A549 (cell line): ENCODE measurements around the gene FAAP100. TPM values are rescaled to one million over a fixed set of nuclear protein-coding genes. Genes with fewer than 3 reads are reported as not detected.
A peak's percentile ranks its signal among the peaks of the same experiment; 100 is the strongest.

Experiments used
- ATAC-seq, 2 experiments: fragments of 200-7000 bp in 1 of 2; fragments of >200 bp in 1 of 2; cut with Nextera tagmentation in 1 of 2; cut with Tn5 transposase in 1 of 2; 3 replicates each; pipeline versions ENCODE4 v1.8.0 to v1.9.1; 2018 to 2020; ENCODE audit warnings: mild to moderate bottlenecking in 1 of 2, moderate library complexity in 1 of 2
- CTCF ChIA-PET: fragments of 300-600 bp; sonication (Branson Sonifier 250); formaldehyde crosslinking; extraction: SDS; loops from one replicate; lab custom pipeline; 2021; ENCODE audit warnings: antibody characterized with exemption, inconsistent platforms; lab: Yijun Ruan, JAX
- POLR2A ChIA-PET: fragments of 350-600 bp; formaldehyde crosslinking; extraction: SDS; loops from one replicate; lab custom pipeline; 2021; ENCODE audit warnings: antibody characterized with exemption, inconsistent platforms; lab: Yijun Ruan, JAX
- DNase-seq, 2 experiments: peaks; one replicate each; pipeline versions ENCODE4 v3.0.0 to v3.0.0-alpha.2; 2011 to 2016; ENCODE audit warnings: low read depth in 1 of 2, low spot score in 1 of 2
- FAIRE-seq: peaks from 2 replicates; lab custom pipeline; 2011; peaks lifted over from hg19 to GRCh38; lab: Jason Lieb, UNC
- H3K27ac ChIP-seq, 2 experiments: fragments of >200 bp; sonication (Bioruptor Twin); formaldehyde crosslinking; 3 replicates each; pipeline ENCODE4 v1.5.1; 2016 to 2017
- H3K4me1 ChIP-seq: fragments of >200 bp; sonication (Bioruptor Twin); formaldehyde crosslinking; 3 replicates; pipeline ENCODE4 v1.6.1; 2016
- H3K4me2 ChIP-seq: fragments of >200 bp; sonication (Bioruptor Twin); formaldehyde crosslinking; 3 replicates; pipeline ENCODE4 v1.6.1; 2016
- H3K4me3 ChIP-seq: fragments of >200 bp; sonication (Bioruptor Twin); formaldehyde crosslinking; 3 replicates; pipeline ENCODE4 v1.5.1; 2016
- H3K9me3 ChIP-seq: fragments of >200 bp; sonication (Bioruptor Twin); formaldehyde crosslinking; 3 replicates; pipeline ENCODE4 v1.6.1; 2016
- CEBPB ChIP-seq, 2 experiments: fragments of >200 bp in 1 of 2; sonication (Bioruptor Twin) in 1 of 2; formaldehyde crosslinking in 1 of 2; IDR thresholded peaks; 2 replicates each; pipeline ENCODE4 v1.6.1; 2012 to 2016
- CHD2 ChIP-seq: fragments of 150-350 bp; IDR thresholded peaks from 2 replicates; pipeline ENCODE4 v1.6.1; 2014; ENCODE audit warnings: low read length; ENCODE audit not compliant: partially characterized antibody
- EHF ChIP-seq: fragments of 250-450 bp; sonication (Bioruptor Pico); IDR thresholded peaks from 2 replicates; pipeline ENCODE4 v1.5.0; 2020; ENCODE audit warnings: mild to moderate bottlenecking
- EHMT2 ChIP-seq: fragments of 200-600 bp; sonication (generic); IDR thresholded peaks from 2 replicates; pipeline ENCODE4 v1.6.1; 2016; ENCODE audit warnings: antibody characterized with exemption, low read depth, mild to moderate bottlenecking, moderate library complexity
- FOSL2 ChIP-seq, 2 experiments: fragments of 450-650 bp in 1 of 2; fragments of >200 bp in 1 of 2; sonication (Bioruptor Twin) in 1 of 2; formaldehyde crosslinking; IDR thresholded peaks; 2 replicates each; pipeline versions ENCODE4 v1.5.0 to v1.6.1; 2016 to 2020; ENCODE audit warnings: mild to moderate bottlenecking in 1 of 2, moderate library complexity in 1 of 2
- HEYL ChIP-seq: fragments of 250-450 bp; sonication (Bioruptor Pico); IDR thresholded peaks from 2 replicates; pipeline ENCODE4 v1.8.0; 2021; ENCODE audit warnings: mild to moderate bottlenecking, moderate library complexity
- HOXB13 ChIP-seq: fragments of 250-450 bp; sonication (Bioruptor Pico); IDR thresholded peaks from 2 replicates; pipeline ENCODE4 v1.5.0; 2020; ENCODE audit warnings: low read depth, mild to moderate bottlenecking, moderate library complexity
- JUN ChIP-seq, 2 experiments: fragments of >200 bp; sonication (Bioruptor Twin); formaldehyde crosslinking; IDR thresholded peaks; 2 replicates in 1 of 2; 3 replicates in 1 of 2; pipeline ENCODE4 v1.6.1; 2016 to 2017
- JUNB ChIP-seq: fragments of >200 bp; sonication (Bioruptor Twin); formaldehyde crosslinking; IDR thresholded peaks from 2 replicates; pipeline ENCODE4 v1.6.1; 2016
- MAFK ChIP-seq: fragments of 450-650 bp; IDR thresholded peaks from 2 replicates; pipeline ENCODE4 v1.6.1; 2014; ENCODE audit not compliant: partially characterized antibody
- MAZ ChIP-seq: fragments of 150-350 bp; IDR thresholded peaks from 2 replicates; pipeline ENCODE4 v1.6.1; 2014; ENCODE audit warnings: antibody characterized with exemption, low read depth, low read length, borderline replicate concordance
- PHF8 ChIP-seq: fragments of 200-600 bp; sonication (generic); IDR thresholded peaks from 2 replicates; pipeline ENCODE4 v1.6.1; 2016; ENCODE audit warnings: low read depth, mild to moderate bottlenecking, antibody characterized with exemption, moderate library complexity, borderline replicate concordance
- RAD21 ChIP-seq, 2 experiments: fragments of >200 bp in 1 of 2; sonication (Bioruptor Twin) in 1 of 2; formaldehyde crosslinking in 1 of 2; IDR thresholded peaks in 1 of 2; conservative IDR thresholded peaks in 1 of 2; 2 replicates in 1 of 2; 3 replicates in 1 of 2; pipeline ENCODE4 v1.6.1; 2012 to 2018; ENCODE audit warnings: inconsistent platforms in 1 of 2
- RARB ChIP-seq: fragments of 250-450 bp; sonication (Bioruptor Pico); IDR thresholded peaks from 2 replicates; pipeline ENCODE4 v1.8.0; 2021; ENCODE audit warnings: mild to moderate bottlenecking, moderate library complexity
- SMC3 ChIP-seq: fragments of >200 bp; sonication (Bioruptor Twin); formaldehyde crosslinking; IDR thresholded peaks from 3 replicates; pipeline ENCODE4 v1.6.1; 2018; ENCODE audit warnings: inconsistent platforms
- SREBF2 ChIP-seq: fragments of 450-650 bp; IDR thresholded peaks from 2 replicates; pipeline ENCODE4 v1.6.1; 2014; ENCODE audit warnings: mild to moderate bottlenecking, moderate library complexity
- ZFP36 ChIP-seq: fragments of 450-650 bp; IDR thresholded peaks from 2 replicates; pipeline ENCODE4 v1.6.1; 2014; ENCODE audit warnings: borderline replicate concordance; ENCODE audit not compliant: partially characterized antibody
- ZSCAN20 ChIP-seq: fragments of 250-450 bp; sonication (Bioruptor Pico); IDR thresholded peaks from 2 replicates; pipeline ENCODE4 v1.8.0; 2022; ENCODE audit warnings: mild to moderate bottlenecking, moderate library complexity
- WGBS: methylation state at CpG from one replicate; pipeline ENCODE4 v1.1.6; 2017; ENCODE audit errors: missing lambda C conversion rate; 5-methylcytosine and 5-hydroxymethylcytosine counted together
- polyA plus RNA-seq, 4 experiments: library from polyadenylated mRNA; depleted of rRNA in 3 of 4; stranded (reverse); fragments of >200 nt; fragmentation: RNase III in 1 of 4; extraction: RNeasy Plus Mini Kit Qiagen cat#74134 plus additional on column Dnase treatment in 1 of 4; gene quantifications; 2 replicates in 3 of 4; 3 replicates in 1 of 4; pipeline ENCODE4 v1.2.3, GENCODE V29; 2011 to 2017
- TF ChIP-seq, protein P1 (sequence below): IDR thresholded peaks from 2 replicates; pipeline ENCODE4 v1.6.1; 2012
- TF ChIP-seq, protein P2 (sequence below): fragments of >200 bp; sonication (Bioruptor Twin); formaldehyde crosslinking; IDR thresholded peaks from 3 replicates; pipeline ENCODE4 v1.5.1; 2016
- TF ChIP-seq, protein P3 (sequence below): IDR thresholded peaks from 2 replicates; pipeline ENCODE4 v1.6.1; 2012
- TF ChIP-seq, protein P4 (sequence below): fragments of 450-650 bp; IDR thresholded peaks from 2 replicates; pipeline ENCODE4 v1.6.1; 2014; ENCODE audit warnings: antibody characterized with exemption

Gene FAAP100
- polyA plus RNA-seq, 2 of the 4 experiments (the other 2 are of a cell fraction): 5.4 to 16.8 TPM

DNA sequence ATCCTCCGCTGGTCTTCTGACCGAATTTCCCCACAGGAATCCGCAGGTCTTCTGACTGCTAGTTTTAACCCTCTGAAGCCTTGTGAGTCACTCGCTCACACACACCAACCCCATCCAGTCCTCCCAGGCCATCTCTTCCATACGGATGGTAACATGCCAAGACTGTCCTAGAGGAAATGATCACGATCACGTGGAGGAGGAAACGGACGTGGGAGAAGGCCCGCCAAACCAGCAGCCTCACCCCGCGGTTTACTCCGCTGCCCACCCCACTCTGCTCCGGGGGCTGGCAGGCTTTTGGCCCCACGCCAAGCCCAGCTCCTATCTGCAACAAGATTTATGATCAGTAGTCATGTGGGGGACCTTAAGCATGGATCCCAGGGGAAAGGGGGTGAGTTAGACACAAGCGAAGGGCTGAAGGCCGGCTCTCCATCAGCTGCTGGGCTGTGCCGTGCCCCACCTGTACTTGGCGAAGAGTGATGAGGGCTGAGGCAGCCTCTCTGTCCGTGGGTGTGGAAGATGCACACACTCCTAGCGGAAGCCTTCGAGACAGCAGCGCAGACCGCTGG is 1.5 kb upstream of the FAAP100 start:
- Histone ChIP-seq H3K4me2 (peak overlapping the region; percentile 93), H3K27ac (peak overlapping the region; percentile 84 to 97), H3K9me3 (no peaks in the 10 kb centered on the region), H3K4me1 (peaks cover 51% of the 10 kb centered on the region), H3K4me3 (peak overlapping the region; percentile 86)
- ATAC-seq (peak; percentile 33 to 47), DNase-seq (peak; percentile 71 to 85), FAIRE-seq (no peak)
- TF ChIP-seq HOXB13 (CRISPR knock-in tag) (no peak), PHF8 (no peak), CHD2 (no peak), MAZ (no peak), FOSL2 (IDR thresholded peaks at IDR 0.05) (no peak), FOSL2 (CRISPR knock-in tag; IDR thresholded peaks at IDR 0.05) (peak; percentile 55), EHMT2 (no peak), SMC3 (no peak), SREBF2 (no peak), ZFP36 (no peak), JUN (IDR thresholded peaks at IDR 0.05) (no peak), JUNB (no peak), CEBPB (IDR thresholded peaks at IDR 0.05) (no peak), EHF (CRISPR knock-in tag) (no peak), RAD21 (conservative IDR thresholded peaks at IDR 0.05 in 1 of 2, IDR thresholded peaks at IDR 0.05 in 1 of 2) (0 out of 5 replicates have a peak, but pooled peaks of 1 of the 2 experiments have one; percentile 8), HEYL (CRISPR knock-in tag) (no peak), RARB (CRISPR knock-in tag) (no peak), MAFK (no peak), ZSCAN20 (CRISPR knock-in tag) (no peak)
- TF ChIP-seq, protein P1, sequence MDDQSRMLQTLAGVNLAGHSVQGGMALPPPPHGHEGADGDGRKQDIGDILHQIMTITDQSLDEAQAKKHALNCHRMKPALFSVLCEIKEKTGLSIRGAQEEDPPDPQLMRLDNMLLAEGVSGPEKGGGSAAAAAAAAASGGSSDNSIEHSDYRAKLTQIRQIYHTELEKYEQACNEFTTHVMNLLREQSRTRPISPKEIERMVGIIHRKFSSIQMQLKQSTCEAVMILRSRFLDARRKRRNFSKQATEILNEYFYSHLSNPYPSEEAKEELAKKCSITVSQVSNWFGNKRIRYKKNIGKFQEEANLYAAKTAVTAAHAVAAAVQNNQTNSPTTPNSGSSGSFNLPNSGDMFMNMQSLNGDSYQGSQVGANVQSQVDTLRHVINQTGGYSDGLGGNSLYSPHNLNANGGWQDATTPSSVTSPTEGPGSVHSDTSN: 0 out of 2 replicates have a peak, but pooled peaks have one; percentile 19
- TF ChIP-seq, protein P2, sequence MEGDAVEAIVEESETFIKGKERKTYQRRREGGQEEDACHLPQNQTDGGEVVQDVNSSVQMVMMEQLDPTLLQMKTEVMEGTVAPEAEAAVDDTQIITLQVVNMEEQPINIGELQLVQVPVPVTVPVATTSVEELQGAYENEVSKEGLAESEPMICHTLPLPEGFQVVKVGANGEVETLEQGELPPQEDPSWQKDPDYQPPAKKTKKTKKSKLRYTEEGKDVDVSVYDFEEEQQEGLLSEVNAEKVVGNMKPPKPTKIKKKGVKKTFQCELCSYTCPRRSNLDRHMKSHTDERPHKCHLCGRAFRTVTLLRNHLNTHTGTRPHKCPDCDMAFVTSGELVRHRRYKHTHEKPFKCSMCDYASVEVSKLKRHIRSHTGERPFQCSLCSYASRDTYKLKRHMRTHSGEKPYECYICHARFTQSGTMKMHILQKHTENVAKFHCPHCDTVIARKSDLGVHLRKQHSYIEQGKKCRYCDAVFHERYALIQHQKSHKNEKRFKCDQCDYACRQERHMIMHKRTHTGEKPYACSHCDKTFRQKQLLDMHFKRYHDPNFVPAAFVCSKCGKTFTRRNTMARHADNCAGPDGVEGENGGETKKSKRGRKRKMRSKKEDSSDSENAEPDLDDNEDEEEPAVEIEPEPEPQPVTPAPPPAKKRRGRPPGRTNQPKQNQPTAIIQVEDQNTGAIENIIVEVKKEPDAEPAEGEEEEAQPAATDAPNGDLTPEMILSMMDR: no peak
- TF ChIP-seq, protein P3, sequence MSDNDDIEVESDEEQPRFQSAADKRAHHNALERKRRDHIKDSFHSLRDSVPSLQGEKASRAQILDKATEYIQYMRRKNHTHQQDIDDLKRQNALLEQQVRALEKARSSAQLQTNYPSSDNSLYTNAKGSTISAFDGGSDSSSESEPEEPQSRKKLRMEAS: no peak; the same call in 1 of the 2 replicates
- TF ChIP-seq, protein P4, sequence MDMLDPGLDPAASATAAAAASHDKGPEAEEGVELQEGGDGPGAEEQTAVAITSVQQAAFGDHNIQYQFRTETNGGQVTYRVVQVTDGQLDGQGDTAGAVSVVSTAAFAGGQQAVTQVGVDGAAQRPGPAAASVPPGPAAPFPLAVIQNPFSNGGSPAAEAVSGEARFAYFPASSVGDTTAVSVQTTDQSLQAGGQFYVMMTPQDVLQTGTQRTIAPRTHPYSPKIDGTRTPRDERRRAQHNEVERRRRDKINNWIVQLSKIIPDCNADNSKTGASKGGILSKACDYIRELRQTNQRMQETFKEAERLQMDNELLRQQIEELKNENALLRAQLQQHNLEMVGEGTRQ: peak; percentile 77
- ChIA-PET POLR2A (interaction anchor here (0.7 kb wide), 1 partner anchor 13 kb away, joined by 5 read pairs; no protein-coding TSS in a partner anchor), CTCF (interaction anchor here (1.0 to 45.0 kb wide), 5 partner anchors 10 to 301 kb away, joined by 3 to 1604 read pairs (median 6); no protein-coding TSS in a partner anchor)
- WGBS: 39% methylated on average over 24 of the region's 24 CpGs
